Fibroblast of skin of abdomen (primary cell): ENCODE measurements around the gene SYNE2.
"Not testable (repeated sequence)": the region's sequence is repeated elsewhere in the genome, so short reads cannot be mapped to it uniquely, and the experiment has no call there.

Source experiments
- DNase-seq: peaks from one replicate; pipeline ENCODE4 v3.0.0-alpha.2; 2013

The SYNE2 gene

DNA sequence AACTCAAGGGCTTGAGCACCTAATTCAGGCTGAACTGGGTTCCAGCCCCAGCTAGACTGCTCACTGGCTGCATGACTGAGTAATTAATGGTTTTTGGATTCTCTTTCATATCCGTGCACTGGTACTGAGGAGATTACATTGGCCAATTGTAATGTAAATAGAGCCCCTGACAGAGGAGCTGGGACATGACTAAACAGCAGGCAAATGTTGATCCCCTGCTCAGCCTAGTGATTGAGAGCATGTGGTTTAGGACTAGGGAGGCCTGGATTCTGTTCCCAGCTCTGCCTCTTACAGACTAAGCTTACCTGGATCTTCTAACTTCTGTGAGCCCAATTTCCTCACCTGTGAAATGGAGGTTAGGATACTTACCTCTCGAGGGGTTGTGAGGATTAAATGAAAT, 237.1 kb downstream of the SYNE2 start:
- peak; percentile 16 for DNase-seq

DNA sequence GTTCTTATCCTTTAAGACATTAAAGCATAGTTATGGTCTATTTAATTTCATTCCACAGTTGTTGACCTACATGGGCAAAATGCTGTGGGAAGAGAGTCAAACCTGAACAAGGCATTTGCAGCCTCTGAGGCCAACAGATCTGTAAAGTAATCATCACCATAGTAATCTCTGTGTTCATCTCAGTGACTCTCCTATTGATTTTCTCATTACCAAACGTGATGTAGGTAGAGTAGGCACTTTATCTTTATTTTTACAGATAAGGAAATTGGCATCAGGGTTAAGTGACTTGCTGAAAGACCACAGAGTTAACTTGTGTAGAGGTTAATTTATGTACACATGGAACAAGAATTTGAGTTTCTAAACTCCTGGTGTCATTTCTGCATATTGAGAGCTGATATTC, 238.4 kb downstream of the SYNE2 start:
- no peak for DNase-seq

DNA sequence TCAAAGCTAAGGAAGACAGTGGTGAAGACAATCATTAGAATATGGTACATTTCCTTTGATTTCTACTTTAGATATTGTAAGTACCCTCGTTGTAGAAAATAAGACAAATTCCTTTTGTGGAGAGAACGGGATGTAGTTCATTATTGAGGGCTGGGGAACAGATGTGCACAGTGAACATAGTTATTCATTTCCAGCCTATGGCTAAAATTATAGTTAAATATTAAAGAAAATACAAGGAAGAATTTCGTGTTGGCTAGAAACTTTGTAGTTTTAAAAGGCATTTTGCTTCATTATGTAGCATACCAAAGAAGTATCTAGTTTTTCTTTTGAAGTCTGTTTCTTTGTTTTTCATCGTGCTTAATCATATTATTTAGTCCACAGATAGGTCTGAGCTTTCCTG, 239.5 kb downstream of the SYNE2 start:
- no peak for DNase-seq

DNA sequence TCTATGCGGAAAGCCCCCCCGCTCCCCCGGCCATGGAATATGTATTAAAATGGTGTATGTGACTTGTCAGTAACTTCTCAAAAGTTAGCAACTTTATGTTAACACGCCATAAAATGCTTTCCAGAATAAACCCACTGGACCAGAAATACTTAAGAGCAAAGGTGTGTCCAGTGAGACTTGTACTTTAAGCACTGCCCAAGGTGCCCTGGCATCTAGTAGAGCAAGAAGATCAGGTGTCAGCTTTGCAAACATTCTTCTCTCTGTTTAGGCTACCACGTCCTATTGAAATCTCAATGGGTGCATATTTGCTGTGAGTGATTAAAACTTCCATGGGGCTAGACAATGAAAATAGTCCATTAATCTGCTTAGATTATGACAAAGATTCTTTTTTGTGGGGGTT, 240.1 kb downstream of the SYNE2 start:
- DNase-seq, result no peak

DNA sequence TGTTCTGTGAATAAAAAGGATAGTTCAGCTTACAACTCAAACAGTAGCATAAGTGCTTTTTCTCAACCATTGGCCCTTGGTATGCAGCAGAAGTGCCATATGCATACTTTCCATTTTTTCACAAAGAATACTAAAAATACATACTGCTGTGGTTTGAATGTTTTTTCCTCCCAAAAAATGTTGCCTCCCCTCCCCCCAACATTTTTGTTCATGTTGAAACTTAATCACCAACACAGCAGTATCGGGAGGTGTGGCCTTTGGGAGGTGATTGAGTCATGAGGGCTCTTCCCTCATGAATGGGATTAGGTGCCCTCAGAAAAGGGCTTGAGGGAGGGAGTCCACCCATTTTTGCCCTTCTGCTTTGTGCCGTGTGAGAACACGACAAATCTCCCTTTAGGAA, 242.8 kb downstream of the SYNE2 start:
- DNase-seq, result peak; percentile 85

DNA sequence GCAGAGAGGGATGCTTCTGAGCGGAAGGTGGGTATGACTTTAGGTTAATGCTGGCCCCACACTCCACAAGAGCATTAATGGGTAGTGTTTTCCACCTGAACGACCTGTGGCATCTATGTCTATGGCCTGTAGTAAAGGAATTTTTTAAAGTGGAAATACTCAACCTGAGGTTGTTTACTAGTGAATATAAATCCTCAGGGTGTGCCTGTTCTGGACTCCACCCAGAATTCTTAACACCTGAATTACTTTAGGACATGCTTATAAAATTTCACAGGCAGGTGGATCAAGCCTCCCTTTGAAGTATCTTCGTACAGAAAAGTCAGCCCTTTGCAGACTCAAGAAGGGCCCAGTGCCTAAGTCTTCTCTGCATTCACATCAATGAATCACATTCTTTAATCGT, 245.3 kb downstream of the SYNE2 start:
- DNase-seq, result no peak

DNA sequence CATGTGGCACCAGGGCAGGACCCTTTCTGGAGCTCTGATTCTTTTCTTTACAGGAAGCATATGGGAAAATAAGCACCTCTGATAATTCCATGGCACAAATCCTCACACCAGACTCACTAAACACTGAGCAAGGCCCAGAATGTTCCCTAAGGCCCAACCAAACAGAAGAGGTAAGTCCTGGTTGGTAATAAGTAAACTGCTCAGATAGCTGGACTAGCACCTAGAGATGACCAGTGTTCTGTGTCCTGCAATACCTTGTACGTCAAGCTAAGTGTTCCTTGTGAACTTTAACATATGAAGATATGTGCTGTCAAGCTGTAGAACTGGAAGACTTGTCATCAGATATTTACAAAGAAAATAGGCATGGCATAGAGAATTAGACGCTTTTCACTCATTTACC, 254.6 kb downstream of the SYNE2 start:
- DNase-seq, result no peak

DNA sequence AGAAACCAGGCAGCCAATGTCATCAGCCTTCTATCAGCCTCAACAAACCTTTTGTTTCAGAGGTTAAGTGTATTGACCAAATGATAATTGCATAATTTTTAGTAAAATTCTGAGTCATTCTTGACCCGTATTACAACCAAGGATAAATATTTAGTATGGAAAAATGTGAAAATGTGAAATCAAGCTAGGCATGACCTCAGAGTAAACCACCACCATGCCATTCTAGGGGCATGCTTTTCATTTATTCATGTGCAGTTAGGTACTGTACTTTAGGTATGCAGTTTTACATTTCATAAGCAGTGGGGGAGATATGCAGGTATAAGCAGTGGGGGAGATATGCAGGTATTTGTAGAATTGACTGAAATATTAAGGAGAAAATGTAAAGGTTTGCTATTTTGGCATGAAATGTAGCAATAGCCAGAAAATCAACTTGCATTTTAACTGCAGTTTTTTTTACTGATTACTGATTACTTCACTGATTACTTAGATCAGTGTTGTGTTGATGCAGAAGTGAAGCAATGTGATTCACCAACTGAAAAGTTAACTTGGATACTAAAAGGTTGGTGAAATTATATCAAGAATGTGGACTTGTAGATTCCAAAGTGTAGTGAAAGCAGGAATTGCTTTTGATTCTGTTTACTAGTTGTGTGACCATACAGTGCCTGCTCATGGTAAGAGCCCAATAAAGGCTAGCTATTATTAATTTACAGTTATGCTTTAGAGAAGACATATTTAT, 257.2 kb downstream of the SYNE2 start:
- DNase-seq, result no peak

DNA sequence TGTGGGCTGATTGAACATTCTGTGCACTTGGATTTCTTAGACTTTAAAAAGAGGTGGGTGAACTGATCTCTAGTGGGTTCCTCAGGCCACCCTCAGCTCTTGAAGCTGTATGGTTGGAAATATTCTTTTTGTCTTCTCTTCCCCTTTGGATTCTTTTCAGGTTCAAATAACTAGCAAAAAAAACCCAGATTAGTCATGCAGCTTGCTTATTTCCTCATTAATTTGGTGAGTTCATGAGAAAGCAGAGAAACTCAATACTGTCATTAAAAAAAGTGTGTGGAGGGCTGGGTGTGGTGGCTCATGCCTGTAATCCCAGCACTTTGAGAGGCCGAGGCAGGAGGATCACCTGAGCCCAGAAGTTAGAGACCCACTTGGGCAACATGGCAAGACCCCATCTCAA, 258.0 kb downstream of the SYNE2 start:
- DNase-seq, result no peak

DNA sequence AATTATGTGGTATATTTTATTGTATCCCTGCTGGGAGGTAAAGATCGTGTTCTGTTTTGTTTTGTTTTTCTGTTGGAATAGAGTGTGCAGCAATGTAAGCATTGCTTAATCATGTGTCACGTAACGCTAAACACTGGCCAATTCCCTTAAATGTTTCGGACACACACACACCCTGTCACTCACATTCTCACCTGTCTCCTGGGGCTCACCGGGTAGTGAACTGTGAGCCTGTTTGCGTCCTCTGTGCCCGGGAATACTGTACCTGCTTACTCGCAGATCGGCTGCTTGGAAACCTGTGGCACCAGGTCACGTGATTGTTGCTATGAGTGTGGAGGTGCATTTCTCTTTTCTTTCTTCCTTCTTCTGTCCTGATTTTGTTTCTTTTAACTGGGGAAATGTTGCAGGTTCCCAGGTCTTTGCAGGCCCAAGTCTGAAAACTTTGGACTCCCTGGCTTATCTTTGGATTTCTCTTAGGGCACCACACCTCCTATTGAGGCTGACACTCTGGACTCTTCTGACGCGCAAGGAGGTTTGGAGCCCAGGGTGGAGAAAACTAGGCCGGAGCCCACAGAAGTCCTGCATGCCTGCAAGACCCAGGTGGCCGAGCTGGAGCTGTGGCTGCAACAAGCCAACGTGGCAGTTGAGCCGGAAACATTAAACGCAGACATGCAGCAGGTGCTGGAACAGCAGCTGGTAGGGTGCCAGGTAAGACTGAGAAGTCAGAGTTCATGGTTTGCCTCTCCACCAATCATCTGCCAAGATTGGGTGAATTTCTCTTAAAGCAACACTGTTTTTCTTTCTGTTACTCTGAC, 260.3 kb downstream of the SYNE2 start:
- DNase-seq, result no peak

DNA sequence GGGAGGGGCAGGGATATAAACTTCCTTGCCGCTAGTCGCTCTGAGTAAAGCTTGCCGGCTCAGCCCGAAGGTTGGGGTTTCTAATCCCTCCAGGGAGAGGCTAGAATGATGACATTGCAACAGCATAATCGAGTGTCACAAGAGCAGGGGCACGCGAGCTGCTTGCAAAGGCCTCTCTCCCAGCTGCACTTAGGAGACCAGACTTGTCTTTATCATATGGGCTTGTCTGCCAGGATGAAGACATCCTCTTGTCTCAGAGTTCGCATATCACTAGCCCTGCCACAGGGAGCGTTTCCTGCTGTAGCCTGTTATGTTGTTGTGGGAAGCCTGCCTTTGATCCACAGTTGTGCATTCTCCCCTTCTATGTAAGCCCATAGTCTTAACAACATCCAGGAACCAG, 261.4 kb downstream of the SYNE2 start:
- DNase-seq, result no peak

DNA sequence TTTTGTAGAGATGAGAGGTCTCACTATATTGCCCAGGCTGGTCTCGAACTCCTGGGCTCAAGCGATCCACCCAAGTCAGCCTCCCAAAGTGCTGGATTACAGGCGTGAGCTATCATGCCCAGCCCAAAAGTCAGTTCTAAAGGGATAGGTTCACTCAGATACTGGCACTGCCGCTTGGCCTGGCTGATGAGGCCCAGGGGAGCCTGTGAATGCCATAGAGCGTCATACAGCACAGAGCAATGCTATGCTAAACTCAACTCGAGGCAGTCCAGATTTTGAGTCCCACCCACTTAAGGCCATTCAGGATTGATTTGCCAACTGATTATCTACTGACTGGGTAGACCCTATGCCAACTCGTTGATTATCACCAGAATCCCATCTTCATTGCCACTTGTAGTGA, 262.0 kb downstream of the SYNE2 start:
- no peak for DNase-seq

DNA sequence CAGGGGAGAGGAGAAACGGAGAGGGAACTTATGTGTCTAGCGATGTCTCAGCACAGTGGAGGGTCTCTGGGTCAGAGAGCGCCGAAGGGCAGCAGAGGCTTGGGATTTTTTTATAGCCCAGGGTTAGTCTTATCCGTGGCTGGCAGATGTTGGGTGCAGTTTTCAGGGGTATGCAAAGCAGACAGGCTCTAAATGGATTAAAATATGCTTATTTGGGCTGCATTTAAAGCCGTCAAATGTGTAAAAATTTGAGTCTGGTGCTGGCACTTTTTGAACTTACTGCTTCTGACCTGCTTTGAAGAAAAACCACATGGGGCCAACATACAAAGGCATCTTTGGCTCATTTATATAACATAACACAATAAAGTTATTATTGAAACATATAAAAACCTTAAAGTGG, 262.6 kb downstream of the SYNE2 start:
- no peak for DNase-seq

DNA sequence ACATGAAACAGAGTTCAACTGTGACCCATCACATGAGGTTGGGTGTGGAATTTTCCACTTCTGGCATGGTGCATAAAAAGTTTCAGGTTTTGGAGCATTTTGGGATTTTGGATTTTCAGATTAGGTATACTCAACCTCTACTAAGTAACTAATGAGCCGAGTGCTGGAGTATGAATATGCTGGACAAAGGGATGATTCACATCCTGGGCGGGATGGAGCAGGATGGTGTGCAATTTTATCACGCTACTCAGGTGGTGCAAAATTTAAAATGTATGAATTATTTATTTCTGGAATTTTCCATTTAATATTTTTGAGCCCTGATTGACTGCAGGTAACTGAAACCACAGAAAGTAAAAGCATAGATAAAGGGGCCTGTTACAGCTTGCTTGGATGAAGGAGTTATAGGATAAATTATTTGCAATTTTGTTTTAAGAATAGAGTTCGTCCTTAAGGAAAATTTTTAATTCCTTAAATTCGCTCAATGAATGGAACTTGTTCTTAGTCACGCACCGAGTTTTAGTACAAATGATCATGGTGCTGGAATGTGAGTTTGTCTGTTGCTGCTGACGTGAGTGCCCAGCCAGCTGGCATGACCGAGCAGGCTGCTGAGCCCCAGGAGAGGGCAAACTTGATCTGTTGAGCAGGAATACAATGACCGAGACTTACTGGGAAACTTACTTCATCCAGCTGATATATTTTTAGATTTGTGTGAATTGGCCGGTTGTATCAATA, 265.0 kb downstream of the SYNE2 start:
- no peak for DNase-seq

DNA sequence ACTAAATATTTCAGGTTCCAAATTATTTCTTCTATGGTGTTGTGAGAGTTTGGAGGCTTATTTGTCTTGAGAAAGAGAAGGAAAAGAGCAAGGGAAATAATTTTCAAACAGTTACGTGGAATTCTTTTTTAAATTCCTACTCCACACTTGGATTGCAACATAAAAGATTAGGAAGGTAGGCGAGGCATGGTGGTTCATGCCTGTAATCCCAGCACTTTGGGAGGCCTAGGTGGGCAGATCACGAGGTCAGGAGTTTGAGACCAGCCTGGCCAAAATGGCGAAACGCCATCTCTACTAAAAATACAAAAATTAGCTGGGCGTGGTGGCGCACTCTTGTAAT, 265.6 kb downstream of the SYNE2 start:
- not testable (repeated sequence) for DNase-seq

DNA sequence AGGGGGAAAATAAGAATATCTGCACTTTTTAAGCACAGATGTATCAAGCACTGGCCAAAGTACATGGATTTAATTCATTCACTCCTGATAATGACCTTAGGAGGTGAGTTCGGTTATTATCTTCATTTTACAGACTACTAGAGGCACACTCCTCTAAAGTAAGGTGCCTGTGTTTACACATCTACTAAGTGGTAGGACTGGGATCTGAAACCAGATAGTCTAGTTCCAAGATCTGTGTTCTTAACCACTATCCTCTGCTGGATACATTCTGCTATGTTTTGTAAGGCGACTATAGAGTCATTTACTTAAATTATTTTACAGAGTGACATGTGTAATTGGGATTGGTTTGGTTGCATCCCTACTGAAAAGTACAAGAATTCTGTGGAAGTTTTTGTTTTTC, 266.1 kb downstream of the SYNE2 start:
- no peak for DNase-seq

DNA sequence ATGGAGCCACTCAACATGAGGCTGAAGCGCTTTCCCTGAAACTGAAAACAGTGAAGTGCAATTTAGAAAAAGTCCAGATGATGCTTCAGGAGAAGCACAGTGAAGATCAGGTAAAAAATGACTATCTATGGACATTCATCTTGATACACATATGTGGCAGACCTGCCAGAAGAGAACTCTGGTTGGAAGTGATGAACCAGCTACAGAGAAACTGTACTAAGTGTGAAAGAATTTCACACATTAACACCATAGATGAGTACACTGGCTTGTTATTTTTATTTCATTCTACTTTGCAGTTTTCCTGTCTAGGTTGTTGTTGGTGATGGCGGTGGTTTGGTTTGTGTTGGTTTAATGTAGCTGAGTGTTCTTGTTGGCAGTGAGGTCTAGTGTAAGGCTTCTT, 266.7 kb downstream of the SYNE2 start:
- DNase-seq, result peak; percentile 28

DNA sequence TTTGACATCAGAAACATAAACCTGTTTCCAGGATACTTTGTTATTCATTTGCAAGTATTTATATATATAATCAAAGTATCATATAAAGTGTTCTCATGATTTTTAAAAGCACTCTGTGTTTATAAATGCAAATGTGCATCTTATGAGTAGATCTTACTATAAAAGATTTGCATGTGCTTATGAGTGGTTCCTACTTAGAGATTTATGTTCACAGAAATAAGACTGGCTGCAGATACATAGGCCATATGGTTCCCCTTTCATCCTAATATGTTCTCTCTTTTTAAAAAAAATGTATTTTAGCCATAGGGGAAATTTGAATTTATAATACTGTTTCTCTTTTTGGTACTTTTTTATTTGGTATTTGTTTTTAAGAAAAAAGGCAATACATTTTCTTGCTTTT, 267.2 kb downstream of the SYNE2 start:
- DNase-seq, result no peak

DNA sequence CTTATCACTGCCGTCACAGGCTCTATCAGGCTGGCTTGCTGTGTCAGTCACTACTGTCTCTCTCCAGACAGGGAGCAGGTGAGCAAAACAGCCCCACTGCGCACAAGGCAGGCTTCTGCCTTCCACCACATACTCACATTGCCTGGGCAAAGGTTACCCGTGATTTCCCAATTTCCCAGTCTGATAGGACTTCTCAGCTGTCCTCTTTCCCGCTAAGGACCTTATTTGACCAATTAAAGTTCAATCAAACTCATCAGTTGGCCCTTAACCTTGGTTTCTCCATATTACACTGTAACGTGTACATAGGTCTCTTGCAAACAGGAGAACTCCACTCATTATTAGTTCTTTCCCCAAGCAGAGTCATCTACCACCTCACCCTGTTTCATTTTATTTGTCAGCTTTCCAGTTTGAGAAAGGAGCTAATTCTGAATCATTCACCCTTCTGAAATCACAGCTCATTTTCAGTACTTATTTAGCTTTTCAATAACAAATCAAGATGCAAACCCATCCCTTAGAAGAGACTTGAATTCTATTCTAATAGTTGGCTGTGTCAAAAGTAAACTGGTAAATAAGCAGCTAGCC, 270.5 kb downstream of the SYNE2 start:
- no peak for DNase-seq

DNA sequence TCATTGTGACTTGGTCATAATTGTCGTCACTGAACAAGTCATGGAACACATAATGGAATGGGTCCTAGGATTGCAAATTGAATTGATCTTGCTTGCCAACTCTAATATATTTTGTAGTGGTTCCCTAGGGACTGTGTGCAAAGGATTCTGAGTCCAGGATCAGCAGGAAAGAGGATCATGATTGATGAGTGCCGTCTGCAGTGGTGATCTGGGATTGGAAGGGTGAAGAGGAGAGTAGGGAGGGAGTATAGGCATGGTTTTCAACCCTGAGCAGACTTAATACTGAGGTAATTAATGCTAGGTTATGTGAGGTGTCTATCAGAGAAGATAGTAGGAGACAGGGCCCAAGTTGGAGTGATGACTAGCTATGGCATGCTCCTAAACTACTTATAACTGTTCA, 272.5 kb downstream of the SYNE2 start:
- no peak for DNase-seq

DNA sequence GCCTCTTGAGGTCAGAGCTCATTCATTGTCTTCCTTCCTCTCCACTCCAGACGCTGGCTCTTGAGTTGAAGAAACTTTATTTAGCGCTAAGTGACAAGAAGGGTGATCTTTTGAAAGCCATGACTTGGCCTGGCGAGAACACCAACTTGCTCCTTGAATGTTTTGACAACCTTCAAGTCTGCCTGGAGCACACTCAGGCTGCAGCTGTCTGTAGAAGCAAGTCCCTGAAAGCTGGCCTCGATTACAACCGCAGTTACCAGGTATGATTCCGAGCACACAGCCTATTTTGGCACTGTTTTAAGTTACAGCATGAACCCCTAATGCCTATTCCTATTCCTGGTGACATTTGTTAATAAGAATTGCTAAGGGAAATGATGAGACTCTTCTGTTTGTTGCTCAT, 273.7 kb downstream of the SYNE2 start:
- DNase-seq, result no peak

DNA sequence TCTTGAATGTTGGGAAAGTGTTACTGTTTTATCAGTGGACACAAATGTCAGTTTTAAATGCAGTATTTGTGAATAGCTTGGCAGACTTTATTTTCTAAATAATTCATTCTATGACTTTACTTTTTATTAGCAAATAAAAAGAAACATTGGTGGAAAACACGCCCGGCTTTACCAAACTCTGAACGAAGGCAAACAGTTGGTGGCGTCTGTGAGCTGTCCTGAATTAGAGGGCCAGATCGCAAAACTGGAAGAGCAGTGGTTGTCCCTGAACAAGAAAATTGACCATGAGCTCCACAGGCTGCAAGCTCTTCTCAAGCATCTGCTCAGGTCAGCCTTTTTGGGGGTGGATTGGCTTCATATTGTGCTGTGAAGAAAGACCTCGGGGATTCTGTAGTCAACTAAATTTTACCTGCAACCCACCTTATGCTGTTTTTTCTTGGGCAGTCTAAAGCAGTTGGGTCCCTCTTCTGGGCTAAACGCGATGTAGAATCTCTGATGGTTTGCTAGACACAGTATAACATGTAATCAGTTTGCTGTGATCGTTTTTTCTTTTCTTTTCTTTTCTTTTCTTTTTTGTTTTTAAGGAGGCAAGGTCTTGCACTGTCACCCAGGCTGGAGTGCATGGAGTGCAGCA, 285.0 kb downstream of the SYNE2 start:
- no peak for DNase-seq
